K562 (cell line): ENCODE results near the gene PDCD11. TPM values are rescaled to one million over a fixed set of nuclear protein-coding genes. Genes with fewer than 3 reads are reported as not detected.

Source experiments
- CREB1 ChIP-seq, 2 experiments: sonication (generic) in 1 of 2; formaldehyde crosslinking in 1 of 2; IDR thresholded peaks; 2 replicates each; pipeline versions ENCODE4 v1.6.1 to v1.8.0; 2012 to 2022; ENCODE audit warnings: inconsistent platforms in 1 of 2, mild to moderate bottlenecking in 1 of 2, missing genetic modification reagents in 1 of 2, moderate library complexity in 1 of 2
- HEY1 ChIP-seq: fragments of 250-450 bp; sonication (Bioruptor Pico); IDR thresholded peaks from 2 replicates; pipeline ENCODE4 v1.5.0; 2020; ENCODE audit warnings: mild to moderate bottlenecking, moderate library complexity, borderline replicate concordance
- HMG20A ChIP-seq: fragments of 450-650 bp; formaldehyde crosslinking; conservative IDR thresholded peaks from 2 replicates; pipeline ENCODE4 v1.4.0; 2020; ENCODE audit warnings: mild to moderate bottlenecking, mixed read lengths
- HNRNPH1 ChIP-seq: fragments of 200-400 bp; formaldehyde crosslinking; optimal IDR thresholded peaks from 2 replicates; pipeline ENCODE3; 2017; ENCODE audit warnings: low read depth, mild to moderate bottlenecking, low read length, moderate library complexity
- KAT8 ChIP-seq: fragments of 450-650 bp; IDR thresholded peaks from 2 replicates; pipeline ENCODE4 v1.6.1; 2016; ENCODE audit warnings: low read depth, mild to moderate bottlenecking
- LARP7 ChIP-seq: fragments of 450-650 bp; IDR thresholded peaks from 2 replicates; pipeline ENCODE4 v1.6.1; 2016
- MYNN ChIP-seq, 2 experiments: sonication (generic); formaldehyde crosslinking in 1 of 2; IDR thresholded peaks; 2 replicates each; pipeline versions ENCODE4 v1.5.0 to v1.6.1; 2016 to 2020; ENCODE audit warnings: antibody characterized with exemption in 1 of 2, missing genetic modification reagents in 1 of 2
- NBN ChIP-seq: fragments of 450-650 bp; IDR thresholded peaks from 2 replicates; pipeline ENCODE4 v1.6.1; 2016; ENCODE audit warnings: low read depth, mild to moderate bottlenecking
- NR1H2 ChIP-seq: sonication (generic); formaldehyde crosslinking; IDR thresholded peaks from 2 replicates; pipeline ENCODE4 v1.4.0; 2020; ENCODE audit warnings: mild to moderate bottlenecking, missing genetic modification reagents
- NR2C1 ChIP-seq, 2 experiments: fragments of 450-650 bp; IDR thresholded peaks; 2 replicates each; pipeline ENCODE4 v1.6.1; 2017; ENCODE audit warnings: mild to moderate bottlenecking in 2 of 2, antibody characterized with exemption in 1 of 2, inconsistent platforms in 1 of 2, missing compliant biosample characterization in 1 of 2, missing genetic modification characterization in 1 of 2
- OTX1 ChIP-seq: fragments of 450-650 bp; formaldehyde crosslinking; IDR thresholded peaks from 2 replicates; pipeline ENCODE4 v1.4.0; 2022; ENCODE audit warnings: mild to moderate bottlenecking
- RAD21 ChIP-seq, 2 experiments: fragments of 250-450 bp in 1 of 2; fragments of 450-650 bp in 1 of 2; sonication (Bioruptor Pico) in 1 of 2; formaldehyde crosslinking in 1 of 2; IDR thresholded peaks in 1 of 2; conservative IDR thresholded peaks in 1 of 2; 2 replicates each; pipeline versions ENCODE4 v1.4.0 to v1.8.0; 2020 to 2022; ENCODE audit warnings: mild to moderate bottlenecking in 2 of 2, moderate library complexity in 1 of 2
- RNF2 ChIP-seq: sonication (generic); IDR thresholded peaks from 2 replicates; pipeline ENCODE4 v1.6.1; 2016
- SIRT6 ChIP-seq: IDR thresholded peaks from one replicate; pipeline ENCODE4 v1.6.1; 2012; ENCODE audit warnings: low read depth, mild to moderate bottlenecking, control low read depth, inconsistent platforms, low read length, moderate library complexity
- TAL1 ChIP-seq: fragments of 450-650 bp; IDR thresholded peaks from 2 replicates; pipeline ENCODE4 v1.6.1; 2016; ENCODE audit warnings: mild to moderate bottlenecking
- TBL1XR1 ChIP-seq, 2 experiments: IDR thresholded peaks; 2 replicates each; pipeline ENCODE4 v1.6.1; 2012; ENCODE audit warnings: improper control_type of control experiment in 2 of 2, low read length in 2 of 2, mild to moderate bottlenecking in 1 of 2
- ZFP36 ChIP-seq: fragments of 150-350 bp; IDR thresholded peaks from 2 replicates; pipeline ENCODE4 v1.6.1; 2018; ENCODE audit warnings: low read length, low read depth; ENCODE audit not compliant: partially characterized antibody
- ZNF589 ChIP-seq: fragments of 200-800 bp; sonication (Bioruptor generic); IDR thresholded peaks from 2 replicates; pipeline ENCODE4 v1.6.1; 2016; ENCODE audit warnings: low read depth, missing genetic modification characterization, missing compliant biosample characterization
- polyA plus RNA-seq, 8 experiments: library from polyadenylated mRNA; depleted of rRNA in 4 of 8; stranded (reverse) in 5 of 8; unstranded in 3 of 8; fragments of >200 nt; fragmentation: Nextera tagmentation in 2 of 8; fragmentation: Illumina TruSeq in 1 of 8; extraction: Ambion mirVana in 2 of 8; extraction: Trizol in 1 of 8; gene quantifications; 2 replicates each; pipeline versions ENCODE4 v1.2.1 to v1.2.3, GENCODE V29; 2011 to 2014; ENCODE audit warnings: inconsistent platforms in 1 of 8, missing spikeins in 1 of 8
- total RNA-seq, 7 experiments: library from RNA; depleted of rRNA in 6 of 7; stranded (reverse); fragments of >200 nt in 6 of 7; fragmentation: Illumina TruSeq in 2 of 7; extraction: Trizol in 2 of 7; gene quantifications; 2 replicates each; pipeline versions ENCODE4 v1.2.1 to v1.2.3, GENCODE V29; 2011 to 2021; ENCODE audit warnings: low replicate concordance in 1 of 7
- TF ChIP-seq, protein P1 (sequence below): conservative IDR thresholded peaks from 2 replicates; pipeline ENCODE4 v1.6.1; 2011; ENCODE audit warnings: low read depth, mild to moderate bottlenecking, low read length; ENCODE audit not compliant: control insufficient read depth
- TF ChIP-seq, protein P2 (sequence below): fragments of 450-650 bp; formaldehyde crosslinking; IDR thresholded peaks from 2 replicates; pipeline ENCODE4 v1.4.0; 2020; ENCODE audit warnings: mild to moderate bottlenecking, moderate library complexity
- TF ChIP-seq, protein P3 (sequence below): IDR thresholded peaks from 2 replicates; pipeline ENCODE4 v1.6.1; 2011; ENCODE audit not compliant: insufficient read length; ENCODE audit errors: extremely low read depth
- TF ChIP-seq, protein P4 (sequence below): fragments of 450-650 bp; IDR thresholded peaks from 2 replicates; pipeline ENCODE4 v1.7.1; 2018; ENCODE audit warnings: mild to moderate bottlenecking, low read depth; ENCODE audit not compliant: partially characterized antibody

PDCD11 gene
- total and polyA plus RNA-seq, 9 of the 15 experiments (the other 6 are each of a cell fraction or from before 2014, with no cell fraction given) = 14.8 to 73.8 (median 50.0) TPM

DNA sequence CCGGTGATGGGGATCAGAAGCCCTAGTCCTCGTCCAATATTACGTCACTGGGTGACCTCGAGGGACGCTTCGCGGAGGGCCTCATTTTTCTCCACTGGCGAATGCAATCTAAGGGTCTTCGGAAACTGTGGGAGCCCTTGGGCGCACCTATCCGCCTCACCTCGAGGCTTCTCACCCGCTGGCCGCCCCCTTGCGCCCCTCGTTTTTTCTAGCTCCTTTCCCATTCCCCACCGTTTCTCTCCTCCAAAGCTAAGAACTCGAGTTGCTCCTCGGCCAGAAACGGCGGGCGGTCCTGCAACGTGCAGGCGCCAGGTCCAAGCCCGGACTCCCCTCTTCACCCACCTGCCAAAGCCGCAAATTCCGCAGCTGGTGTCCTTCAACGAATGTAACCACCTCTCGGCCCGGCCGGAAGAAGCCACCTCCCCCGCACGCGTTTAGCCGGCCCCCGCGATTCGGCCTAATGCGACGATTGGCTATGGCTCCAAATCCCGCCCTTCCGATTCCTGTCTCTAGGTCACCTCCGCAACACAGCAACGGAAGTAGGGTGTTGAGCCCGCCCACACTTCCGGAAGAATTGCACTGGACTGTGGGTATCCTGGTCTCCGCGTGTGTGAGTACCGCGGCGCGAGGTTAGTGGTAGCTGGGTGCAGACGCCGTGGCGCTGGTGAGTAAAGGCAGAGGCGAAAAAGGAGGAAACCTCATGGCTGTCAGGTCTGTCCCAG lies at the start of gene PDCD11, which contains the start of gene ATP5MK (continued):
- TF ChIP-seq, protein P1, sequence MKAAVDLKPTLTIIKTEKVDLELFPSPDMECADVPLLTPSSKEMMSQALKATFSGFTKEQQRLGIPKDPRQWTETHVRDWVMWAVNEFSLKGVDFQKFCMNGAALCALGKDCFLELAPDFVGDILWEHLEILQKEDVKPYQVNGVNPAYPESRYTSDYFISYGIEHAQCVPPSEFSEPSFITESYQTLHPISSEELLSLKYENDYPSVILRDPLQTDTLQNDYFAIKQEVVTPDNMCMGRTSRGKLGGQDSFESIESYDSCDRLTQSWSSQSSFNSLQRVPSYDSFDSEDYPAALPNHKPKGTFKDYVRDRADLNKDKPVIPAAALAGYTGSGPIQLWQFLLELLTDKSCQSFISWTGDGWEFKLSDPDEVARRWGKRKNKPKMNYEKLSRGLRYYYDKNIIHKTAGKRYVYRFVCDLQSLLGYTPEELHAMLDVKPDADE = peak; percentile 66
- no peak for TF ChIP-seq RAD21 (CRISPR knock-in tag; conservative IDR thresholded peaks at IDR 0.05 in 1 of 2, IDR thresholded peaks at IDR 0.05 in 1 of 2)
- no peak for TF ChIP-seq LARP7
- no peak for TF ChIP-seq SIRT6
- TF ChIP-seq NBN = no peak
- no peak for TF ChIP-seq ZFP36
- no peak for TF ChIP-seq TAL1
- peak; percentile 63; the same call in 1 of the 2 replicates for TF ChIP-seq RNF2
- TF ChIP-seq HEY1 (CRISPR knock-in tag) = no peak
- no peak for TF ChIP-seq NR1H2 (CRISPR knock-in tag)
- TF ChIP-seq HNRNPH1 = no peak
- TF ChIP-seq, protein P2, sequence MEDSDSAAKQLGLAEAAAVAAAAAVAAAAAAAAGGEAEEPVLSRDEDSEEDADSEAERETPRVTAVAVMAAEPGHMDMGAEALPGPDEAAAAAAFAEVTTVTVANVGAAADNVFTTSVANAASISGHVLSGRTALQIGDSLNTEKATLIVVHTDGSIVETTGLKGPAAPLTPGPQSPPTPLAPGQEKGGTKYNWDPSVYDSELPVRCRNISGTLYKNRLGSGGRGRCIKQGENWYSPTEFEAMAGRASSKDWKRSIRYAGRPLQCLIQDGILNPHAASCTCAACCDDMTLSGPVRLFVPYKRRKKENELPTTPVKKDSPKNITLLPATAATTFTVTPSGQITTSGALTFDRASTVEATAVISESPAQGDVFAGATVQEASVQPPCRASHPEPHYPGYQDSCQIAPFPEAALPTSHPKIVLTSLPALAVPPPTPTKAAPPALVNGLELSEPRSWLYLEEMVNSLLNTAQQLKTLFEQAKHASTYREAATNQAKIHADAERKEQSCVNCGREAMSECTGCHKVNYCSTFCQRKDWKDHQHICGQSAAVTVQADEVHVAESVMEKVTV (CRISPR knock-in tag) = no peak
- no peak for TF ChIP-seq OTX1 (CRISPR knock-in tag)
- no peak for TF ChIP-seq ZNF589 (CRISPR knock-in tag)
- TF ChIP-seq, protein P3, sequence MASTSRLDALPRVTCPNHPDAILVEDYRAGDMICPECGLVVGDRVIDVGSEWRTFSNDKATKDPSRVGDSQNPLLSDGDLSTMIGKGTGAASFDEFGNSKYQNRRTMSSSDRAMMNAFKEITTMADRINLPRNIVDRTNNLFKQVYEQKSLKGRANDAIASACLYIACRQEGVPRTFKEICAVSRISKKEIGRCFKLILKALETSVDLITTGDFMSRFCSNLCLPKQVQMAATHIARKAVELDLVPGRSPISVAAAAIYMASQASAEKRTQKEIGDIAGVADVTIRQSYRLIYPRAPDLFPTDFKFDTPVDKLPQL = no peak
- TF ChIP-seq KAT8 = no peak
- 0 out of 4 replicates have a peak, but pooled peaks of 1 of the 2 experiments have one; percentile 51 for TF ChIP-seq TBL1XR1 (IDR thresholded peaks at IDR 0.05; ENCODE audit: low read length in 2 of 2)
- TF ChIP-seq NR2C1 (IDR thresholded peaks at IDR 0.05) = peak; percentile 52; the same call in 1 of the 2 replicates
- TF ChIP-seq NR2C1 (tag; IDR thresholded peaks at IDR 0.05) = no peak
- TF ChIP-seq HMG20A (CRISPR knock-in tag) = no peak
- TF ChIP-seq MYNN (IDR thresholded peaks at IDR 0.05) = no peak
- no peak for TF ChIP-seq MYNN (CRISPR knock-in tag; IDR thresholded peaks at IDR 0.05)
- TF ChIP-seq, protein P4, sequence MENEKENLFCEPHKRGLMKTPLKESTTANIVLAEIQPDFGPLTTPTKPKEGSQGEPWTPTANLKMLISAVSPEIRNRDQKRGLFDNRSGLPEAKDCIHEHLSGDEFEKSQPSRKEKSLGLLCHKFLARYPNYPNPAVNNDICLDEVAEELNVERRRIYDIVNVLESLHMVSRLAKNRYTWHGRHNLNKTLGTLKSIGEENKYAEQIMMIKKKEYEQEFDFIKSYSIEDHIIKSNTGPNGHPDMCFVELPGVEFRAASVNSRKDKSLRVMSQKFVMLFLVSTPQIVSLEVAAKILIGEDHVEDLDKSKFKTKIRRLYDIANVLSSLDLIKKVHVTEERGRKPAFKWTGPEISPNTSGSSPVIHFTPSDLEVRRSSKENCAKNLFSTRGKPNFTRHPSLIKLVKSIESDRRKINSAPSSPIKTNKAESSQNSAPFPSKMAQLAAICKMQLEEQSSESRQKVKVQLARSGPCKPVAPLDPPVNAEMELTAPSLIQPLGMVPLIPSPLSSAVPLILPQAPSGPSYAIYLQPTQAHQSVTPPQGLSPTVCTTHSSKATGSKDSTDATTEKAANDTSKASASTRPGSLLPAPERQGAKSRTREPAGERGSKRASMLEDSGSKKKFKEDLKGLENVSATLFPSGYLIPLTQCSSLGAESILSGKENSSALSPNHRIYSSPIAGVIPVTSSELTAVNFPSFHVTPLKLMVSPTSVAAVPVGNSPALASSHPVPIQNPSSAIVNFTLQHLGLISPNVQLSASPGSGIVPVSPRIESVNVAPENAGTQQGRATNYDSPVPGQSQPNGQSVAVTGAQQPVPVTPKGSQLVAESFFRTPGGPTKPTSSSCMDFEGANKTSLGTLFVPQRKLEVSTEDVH = peak; percentile 85
- peak; percentile 74 for TF ChIP-seq CREB1 (IDR thresholded peaks at IDR 0.05)
- peak; percentile 39; the same call in 1 of the 2 replicates for TF ChIP-seq CREB1 (CRISPR knock-in tag; IDR thresholded peaks at IDR 0.05)
